Measurements from ENCODE around the gene ANKRD13D.

Gene ANKRD13D

GRCh38 chr11:67261946-67262681 lies 27.0 kb upstream of the ANKRD13D start:
- H3K4me3 ChIP-seq (ENCODE audit: low read depth, low read length) = no peak overlapping the region
- 0 out of 2 replicates have a peak, but pooled peaks have one; percentile 1 for TF ChIP-seq CTCF (IDR thresholded peaks at IDR 0.05; ENCODE audit: low read depth, low read length)

- peak; percentile 69 for TF ChIP-seq CTCF (IDR thresholded peaks at IDR 0.05; ENCODE audit: low read depth, low read length)
- no peak overlapping the region for H3K4me3 ChIP-seq (ENCODE audit: low read depth, low read length)
Measured at GRCh38 chr11:67262731-67263675, 26.1 kb upstream of the ANKRD13D start.

- no peak overlapping the region for H3K4me3 ChIP-seq (ENCODE audit: low read depth, low read length)
- TF ChIP-seq CTCF (IDR thresholded peaks at IDR 0.05; ENCODE audit: low read depth, low read length) = no peak
Measured at GRCh38 chr11:67264260-67264659, 24.8 kb upstream of the ANKRD13D start.

- H3K4me3 ChIP-seq (ENCODE audit: low read depth, low read length) = no peak overlapping the region
- TF ChIP-seq CTCF (IDR thresholded peaks at IDR 0.05; ENCODE audit: low read depth, low read length) = no peak
Measured at GRCh38 chr11:67264877-67265632, 24.0 kb upstream of the ANKRD13D start.

- peak overlapping the region; percentile 31; the same call in 1 of the 2 replicates for H3K4me3 ChIP-seq (ENCODE audit: low read depth, low read length)
- TF ChIP-seq CTCF (IDR thresholded peaks at IDR 0.05; ENCODE audit: low read depth, low read length) = peak; percentile 44; the same call in 1 of the 2 replicates
Measured at GRCh38 chr11:67265633-67266448, 23.3 kb upstream of the ANKRD13D start.

- H3K4me3 ChIP-seq (ENCODE audit: low read depth, low read length) = peak within 1 kb of the TSS; percentile 84
- no peak for TF ChIP-seq CTCF (IDR thresholded peaks at IDR 0.05; ENCODE audit: low read depth, low read length)
Measured at GRCh38 chr11:67266449-67267187, 22.5 kb upstream of the ANKRD13D start, which contains the start of gene GRK2. GRK2 (plus strand) TSS chr11:67266473; CDS start chr11:67266700, 227 bp downstream.
